OCI-LY1 (cell line): Measurements from ENCODE around the gene ACTA1.

Experiments
- H2AFZ ChIP-seq: fragments of 200-600 bp; sonication (generic), shearing (Covaris generic); 2 replicates; pipeline ENCODE4 v1.6.0; 2014; ENCODE audit warnings: antibody characterized with exemption, mild to moderate bottlenecking, low read length
- H3F3A ChIP-seq: fragments of 200-600 bp; sonication (generic), shearing (Covaris generic); 2 replicates; pipeline ENCODE4 v1.6.0; 2014; ENCODE audit warnings: mild to moderate bottlenecking, antibody characterized with exemption, low read length, moderate library complexity; ENCODE audit not compliant: insufficient read depth
- H3K27ac ChIP-seq: fragments of 200-600 bp; sonication (generic); 2 replicates; pipeline ENCODE4 v1.5.1; 2014; ENCODE audit warnings: low read length, mixed run types, mild to moderate bottlenecking, low read depth; ENCODE audit not compliant: poor library complexity, severe bottlenecking
- H3K27me3 ChIP-seq: fragments of 200-600 bp; sonication (generic); 2 replicates; pipeline ENCODE4 v1.6.0; 2014; ENCODE audit warnings: antibody characterized with exemption, mild to moderate bottlenecking, low read length, moderate library complexity; ENCODE audit not compliant: insufficient read depth
- H3K36me3 ChIP-seq: fragments of 200-600 bp; sonication (generic); 2 replicates; pipeline ENCODE4 v1.6.1; 2014; ENCODE audit warnings: mild to moderate bottlenecking, antibody characterized with exemption, low read length, moderate library complexity, mixed read lengths; ENCODE audit not compliant: insufficient read depth
- H3K4me1 ChIP-seq: fragments of 200-600 bp; sonication (generic); 2 replicates; pipeline ENCODE4 v1.5.1; 2014; ENCODE audit warnings: mild to moderate bottlenecking, low read length, moderate library complexity; ENCODE audit not compliant: insufficient read depth, severe bottlenecking
- H3K4me2 ChIP-seq: fragments of 200-600 bp; sonication (generic), shearing (Covaris generic); 2 replicates; pipeline ENCODE4 v1.6.1; 2014; ENCODE audit warnings: low read length
- H3K4me3 ChIP-seq: fragments of 200-600 bp; sonication (generic); 2 replicates; pipeline ENCODE4 v1.5.1; 2014; ENCODE audit warnings: low read length, low read depth, mild to moderate bottlenecking, mixed read lengths; ENCODE audit not compliant: poor library complexity, severe bottlenecking
- H3K79me2 ChIP-seq: fragments of 200-600 bp; shearing (Covaris generic); 2 replicates; pipeline ENCODE4 v1.6.1; 2016; ENCODE audit warnings: mixed run types, low read length, mixed read lengths; ENCODE audit not compliant: insufficient read depth
- H3K9ac ChIP-seq: fragments of 200-600 bp; sonication (generic), shearing (Covaris generic); 2 replicates; pipeline ENCODE4 v1.6.1; 2014; ENCODE audit warnings: mild to moderate bottlenecking, low read length, mixed read lengths
- H3K9me2 ChIP-seq: fragments of 200-600 bp; sonication (generic), shearing (Covaris generic); 2 replicates; pipeline ENCODE4 v1.6.1; 2014; ENCODE audit warnings: low read depth, mild to moderate bottlenecking, low read length, mixed read lengths
- H3K9me3 ChIP-seq: fragments of 200-600 bp; shearing (Covaris generic); 2 replicates; pipeline ENCODE4 v1.6.1; 2014; ENCODE audit warnings: low read length, mixed read lengths
- H4K20me1 ChIP-seq: fragments of 200-600 bp; sonication (generic), shearing (Covaris generic); 2 replicates; pipeline ENCODE4 v1.6.0; 2016; ENCODE audit warnings: mild to moderate bottlenecking, low read length; ENCODE audit not compliant: insufficient read depth
- EZH2 ChIP-seq: fragments of 200-600 bp; sonication (generic), shearing (Covaris generic); IDR thresholded peaks from 2 replicates; pipeline ENCODE4 v1.8.0; 2017; ENCODE audit warnings: borderline replicate concordance, mixed run types, mild to moderate bottlenecking, antibody characterized with exemption, low read length, moderate library complexity, mixed read lengths
- TF ChIP-seq, protein P1 (sequence below): fragments of 200-600 bp; sonication (generic), shearing (Covaris generic); IDR thresholded peaks from 2 replicates; pipeline ENCODE4 v1.5.1; 2017; ENCODE audit warnings: mild to moderate bottlenecking, antibody characterized with exemption, low read length, moderate library complexity, mixed read lengths

Gene ACTA1

GRCh38 chr1:229434641-229435051 lies 752 bp upstream of the ACTA1 start:
- no peaks in the 10 kb centered on the region for H3K79me2 ChIP-seq
- H3K9ac ChIP-seq: no peak overlapping the region
- H3K4me3 ChIP-seq: no peak overlapping the region
- H3K9me3 ChIP-seq: no peaks in the 10 kb centered on the region
- H3K4me2 ChIP-seq: no peak overlapping the region
- TF ChIP-seq EZH2: no peak
- TF ChIP-seq, protein P1, sequence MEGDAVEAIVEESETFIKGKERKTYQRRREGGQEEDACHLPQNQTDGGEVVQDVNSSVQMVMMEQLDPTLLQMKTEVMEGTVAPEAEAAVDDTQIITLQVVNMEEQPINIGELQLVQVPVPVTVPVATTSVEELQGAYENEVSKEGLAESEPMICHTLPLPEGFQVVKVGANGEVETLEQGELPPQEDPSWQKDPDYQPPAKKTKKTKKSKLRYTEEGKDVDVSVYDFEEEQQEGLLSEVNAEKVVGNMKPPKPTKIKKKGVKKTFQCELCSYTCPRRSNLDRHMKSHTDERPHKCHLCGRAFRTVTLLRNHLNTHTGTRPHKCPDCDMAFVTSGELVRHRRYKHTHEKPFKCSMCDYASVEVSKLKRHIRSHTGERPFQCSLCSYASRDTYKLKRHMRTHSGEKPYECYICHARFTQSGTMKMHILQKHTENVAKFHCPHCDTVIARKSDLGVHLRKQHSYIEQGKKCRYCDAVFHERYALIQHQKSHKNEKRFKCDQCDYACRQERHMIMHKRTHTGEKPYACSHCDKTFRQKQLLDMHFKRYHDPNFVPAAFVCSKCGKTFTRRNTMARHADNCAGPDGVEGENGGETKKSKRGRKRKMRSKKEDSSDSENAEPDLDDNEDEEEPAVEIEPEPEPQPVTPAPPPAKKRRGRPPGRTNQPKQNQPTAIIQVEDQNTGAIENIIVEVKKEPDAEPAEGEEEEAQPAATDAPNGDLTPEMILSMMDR: no peak
- H3K27me3 ChIP-seq: no peaks in the 10 kb centered on the region
- no peaks in the 10 kb centered on the region for H3F3A ChIP-seq
- peaks cover under 1% of the 10 kb centered on the region; the same call in 1 of the 2 replicates for H3K36me3 ChIP-seq
- H3K4me1 ChIP-seq: no peaks in the 10 kb centered on the region
- no peaks in the 10 kb centered on the region for H4K20me1 ChIP-seq
- no peaks in the 10 kb centered on the region for H3K9me2 ChIP-seq
- H2AFZ ChIP-seq: no peak overlapping the region
- no peak overlapping the region for H3K27ac ChIP-seq

- H3K9me2 ChIP-seq: no peaks in the 10 kb centered on the region
- no peaks in the 10 kb centered on the region for H3K27me3 ChIP-seq
- no peaks in the 10 kb centered on the region for H3K4me1 ChIP-seq
- no peaks in the 10 kb centered on the region for H4K20me1 ChIP-seq
- no peaks in the 10 kb centered on the region for H3F3A ChIP-seq
- no peak overlapping the region for H3K9ac ChIP-seq
- H3K27ac ChIP-seq: no peak overlapping the region
- H3K79me2 ChIP-seq: no peaks in the 10 kb centered on the region
- TF ChIP-seq EZH2: no peak
- TF ChIP-seq, protein P1: no peak
- no peak overlapping the region for H3K4me3 ChIP-seq
- no peak overlapping the region for H3K4me2 ChIP-seq
- H2AFZ ChIP-seq: no peak overlapping the region
- H3K36me3 ChIP-seq: no peaks in the 10 kb centered on the region
- H3K9me3 ChIP-seq: no peaks in the 10 kb centered on the region
These were observed 410 bp downstream of the ACTA1 start for GRCh38 chr1:229433364-229434004.

DNA sequence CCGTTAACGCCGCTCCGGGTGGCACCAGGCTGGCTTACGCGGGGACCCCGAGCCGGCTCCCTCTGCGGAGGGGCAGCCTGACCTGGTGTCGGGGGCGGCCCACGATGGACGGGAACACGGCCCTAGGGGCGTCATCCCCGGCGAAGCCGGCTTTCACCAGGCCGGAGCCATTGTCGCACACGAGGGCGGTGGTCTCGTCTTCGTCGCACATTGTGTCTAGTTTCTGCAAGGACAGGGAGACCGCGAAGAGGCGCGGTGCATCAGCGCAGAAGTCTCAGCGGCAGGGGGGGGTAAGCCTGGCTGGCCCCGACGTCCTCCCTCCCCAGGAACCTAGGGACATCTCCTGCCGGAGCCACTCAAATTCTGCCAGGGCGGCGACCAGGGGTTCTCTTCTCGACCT lies 989 bp downstream of the ACTA1 start:
- H3K27ac ChIP-seq: no peak overlapping the region
- no peaks in the 10 kb centered on the region for H4K20me1 ChIP-seq
- no peaks in the 10 kb centered on the region for H3K27me3 ChIP-seq
- H3K9me2 ChIP-seq: no peaks in the 10 kb centered on the region
- no peaks in the 10 kb centered on the region for H3K9me3 ChIP-seq
- no peaks in the 10 kb centered on the region for H3K36me3 ChIP-seq
- H2AFZ ChIP-seq: no peak overlapping the region
- no peak overlapping the region for H3K4me2 ChIP-seq
- H3K4me1 ChIP-seq: no peaks in the 10 kb centered on the region
- H3F3A ChIP-seq: no peaks in the 10 kb centered on the region
- H3K9ac ChIP-seq: no peak overlapping the region
- H3K79me2 ChIP-seq: no peaks in the 10 kb centered on the region
- TF ChIP-seq, protein P1: no peak
- TF ChIP-seq EZH2: no peak
- H3K4me3 ChIP-seq: no peak overlapping the region
